Measurements from ENCODE around the gene GLS. TPM values are rescaled to one million over a fixed set of nuclear protein-coding genes. Genes with fewer than 3 reads are reported as not detected.
"Not testable (repeated sequence)": the region's sequence is repeated elsewhere in the genome, so short reads cannot be mapped to it uniquely, and the experiment has no call there.

The GLS gene
- total RNA-seq, 2 donors from 2014 or later, result 86.0 to 102 TPM

DNA sequence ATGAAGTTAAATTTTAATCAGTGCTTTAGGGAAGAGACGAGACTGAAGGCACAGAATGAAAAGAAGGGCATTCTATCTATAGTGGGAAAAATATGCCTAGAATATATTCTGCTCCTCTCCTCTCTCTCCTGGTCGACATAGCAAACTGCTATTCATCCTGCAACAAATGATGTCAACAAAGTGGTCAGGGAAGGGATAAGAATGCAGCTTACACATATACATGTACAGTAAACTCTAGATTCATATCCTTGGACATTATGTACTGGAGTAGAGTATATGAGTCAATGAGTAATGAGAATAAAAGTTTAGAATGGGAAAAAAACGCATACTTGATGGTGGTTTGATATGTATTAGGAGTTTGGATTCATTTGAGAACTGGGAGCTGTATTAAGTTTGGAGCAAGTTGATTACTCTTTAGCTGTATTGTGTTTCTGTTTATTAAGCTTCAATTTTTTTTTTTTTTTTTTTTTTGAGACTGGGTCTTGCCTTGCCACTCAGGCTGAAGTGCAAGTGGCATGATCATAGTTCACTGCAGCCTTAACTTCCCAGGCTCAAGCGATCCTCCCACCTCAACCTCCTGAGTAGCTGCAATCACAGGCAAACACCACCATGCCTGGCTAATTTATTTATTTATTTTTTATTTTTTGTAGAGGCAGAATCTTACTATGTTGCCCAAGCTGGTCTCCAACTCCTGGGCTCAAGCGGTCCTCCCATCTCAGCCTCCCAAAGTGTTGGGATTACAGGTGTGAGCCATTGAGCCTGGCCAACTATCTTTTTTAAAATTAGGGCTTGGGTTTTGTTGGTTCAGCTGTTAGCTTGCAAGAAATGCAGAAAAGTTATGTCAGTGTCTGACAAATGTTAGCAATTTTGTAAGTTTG is 79.5 kb downstream of the GLS start:
- DNase-seq, result no peak
- Histone ChIP-seq H3K4me1 (peaks cover 33% of the 10 kb centered on the region), H3K27me3 (no peaks in the 10 kb centered on the region), H3K4me3 (no peak overlapping the region), H3K36me3 (replicated peaks in 1 of 2; ENCODE audit: insufficient read depth in 1 of 2, low read depth in 2 of 2) (no peaks in the 10 kb centered on the region), H3K27ac (no peak overlapping the region), H3K9me3 (no peaks in the 10 kb centered on the region)
- no peak for ATAC-seq
- WGBS, 2 donors, result 59 to 66% methylated on average over 5 of the region's 5 CpGs
- TF ChIP-seq, protein P1, sequence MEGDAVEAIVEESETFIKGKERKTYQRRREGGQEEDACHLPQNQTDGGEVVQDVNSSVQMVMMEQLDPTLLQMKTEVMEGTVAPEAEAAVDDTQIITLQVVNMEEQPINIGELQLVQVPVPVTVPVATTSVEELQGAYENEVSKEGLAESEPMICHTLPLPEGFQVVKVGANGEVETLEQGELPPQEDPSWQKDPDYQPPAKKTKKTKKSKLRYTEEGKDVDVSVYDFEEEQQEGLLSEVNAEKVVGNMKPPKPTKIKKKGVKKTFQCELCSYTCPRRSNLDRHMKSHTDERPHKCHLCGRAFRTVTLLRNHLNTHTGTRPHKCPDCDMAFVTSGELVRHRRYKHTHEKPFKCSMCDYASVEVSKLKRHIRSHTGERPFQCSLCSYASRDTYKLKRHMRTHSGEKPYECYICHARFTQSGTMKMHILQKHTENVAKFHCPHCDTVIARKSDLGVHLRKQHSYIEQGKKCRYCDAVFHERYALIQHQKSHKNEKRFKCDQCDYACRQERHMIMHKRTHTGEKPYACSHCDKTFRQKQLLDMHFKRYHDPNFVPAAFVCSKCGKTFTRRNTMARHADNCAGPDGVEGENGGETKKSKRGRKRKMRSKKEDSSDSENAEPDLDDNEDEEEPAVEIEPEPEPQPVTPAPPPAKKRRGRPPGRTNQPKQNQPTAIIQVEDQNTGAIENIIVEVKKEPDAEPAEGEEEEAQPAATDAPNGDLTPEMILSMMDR (IDR thresholded peaks at IDR 0.05), result no peak
- TF ChIP-seq POLR2A (IDR thresholded peaks at IDR 0.05), result no peak
- intact Hi-C loops (cut with DNase I), result no loop called here

DNA sequence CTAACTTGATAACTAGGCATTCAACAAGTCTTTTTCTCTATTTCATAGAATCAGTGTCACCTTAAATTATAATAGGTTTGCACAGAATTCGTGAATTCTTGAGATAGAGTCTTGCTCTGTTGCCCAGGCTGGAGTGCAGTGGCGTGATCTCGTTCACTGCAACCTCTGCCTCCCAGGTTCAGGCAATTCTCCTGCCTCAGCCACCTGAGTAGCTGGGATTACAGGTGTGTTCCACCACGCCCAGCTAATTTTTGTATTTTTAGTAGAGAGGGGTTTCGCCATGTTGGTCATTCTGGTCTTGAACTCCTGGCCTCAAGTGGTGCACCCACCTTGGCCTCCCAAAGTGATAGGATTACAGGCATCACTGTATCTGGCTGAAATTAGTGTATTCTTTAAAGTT is 80.5 kb downstream of the GLS start:
- DNase-seq; H3K36me3 ChIP-seq (replicated peaks in 1 of 2; ENCODE audit: insufficient read depth in 1 of 2, low read depth in 2 of 2); H3K27me3 ChIP-seq; H3K27ac ChIP-seq; ATAC-seq; H3K9me3 ChIP-seq; H3K4me3 ChIP-seq; intact Hi-C loops (cut with DNase I): not testable (repeated sequence)
- peaks cover 33% of the 10 kb centered on the region for H3K4me1 ChIP-seq
- 89 to 93% methylated on average over 5 of the region's 5 CpGs for WGBS, 2 donors

DNA sequence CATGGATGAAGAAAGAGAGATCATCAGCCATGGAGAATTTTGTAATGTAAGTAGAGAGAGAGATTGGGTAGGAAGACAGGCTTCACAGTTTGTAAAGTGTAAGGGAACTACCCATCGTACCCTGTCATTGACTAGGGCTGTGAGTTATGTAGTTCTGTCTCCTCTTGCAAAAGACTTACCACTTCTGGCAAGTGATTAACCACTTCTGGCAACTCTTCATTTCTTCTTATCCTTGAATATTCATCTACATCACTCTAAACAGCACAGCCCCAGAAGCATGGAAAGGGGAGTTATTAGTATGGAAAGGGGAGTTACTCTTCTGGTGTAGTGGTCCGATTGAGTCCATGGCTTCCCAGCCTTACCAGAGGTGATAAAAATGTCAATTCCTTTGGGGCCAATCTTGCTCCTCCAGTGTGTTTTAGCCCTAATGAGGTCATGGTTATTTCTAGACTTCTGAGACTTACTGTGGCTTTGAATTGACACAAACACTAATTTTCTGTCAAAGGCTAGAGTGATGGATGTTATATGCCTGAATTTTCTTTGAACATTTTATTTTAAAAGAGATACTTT is 81.4 kb downstream of the GLS start:
- no peak for DNase-seq
- Histone ChIP-seq H3K27me3 (no peaks in the 10 kb centered on the region), H3K36me3 (replicated peaks in 1 of 2; ENCODE audit: insufficient read depth in 1 of 2, low read depth in 2 of 2) (no peaks in the 10 kb centered on the region), H3K4me3 (no peak overlapping the region), H3K4me1 (peaks cover 33% of the 10 kb centered on the region), H3K27ac (peak overlapping the region in 2 of 4 donors; percentile 40 to 45), H3K9me3 (no peaks in the 10 kb centered on the region)
- 64 to 79% methylated on average over 2 of the region's 2 CpGs for WGBS, 2 donors
- TF ChIP-seq POLR2A (IDR thresholded peaks at IDR 0.05), result no peak
- TF ChIP-seq, protein P1 (IDR thresholded peaks at IDR 0.05), result no peak
- intact Hi-C loops (cut with DNase I), result no loop called here
- no peak for ATAC-seq

DNA sequence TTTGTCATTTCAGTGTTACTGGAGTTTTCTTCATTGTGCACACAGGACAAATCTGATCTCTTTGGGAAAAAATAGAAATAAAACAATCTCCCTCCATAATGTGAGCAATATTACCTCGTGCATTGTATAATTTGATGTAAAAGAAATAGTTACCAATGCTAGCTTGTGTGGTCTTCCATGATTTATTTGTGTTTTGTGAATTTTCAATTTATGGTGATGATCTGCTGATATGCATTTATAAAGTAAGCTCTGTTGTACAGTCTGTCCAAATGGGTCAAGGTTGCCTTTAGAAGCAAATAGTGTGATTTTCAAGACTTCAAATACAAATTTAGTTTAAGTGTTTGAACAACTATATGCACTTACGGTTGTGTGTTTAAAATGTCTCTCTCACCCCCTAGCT is 82.5 kb downstream of the GLS start:
- ATAC-seq (no peak), DNase-seq (no peak)
- Histone ChIP-seq H3K4me3 (no peak overlapping the region), H3K4me1 (peaks cover 33% of the 10 kb centered on the region), H3K36me3 (replicated peaks in 1 of 2; ENCODE audit: insufficient read depth in 1 of 2, low read depth in 2 of 2) (no peaks in the 10 kb centered on the region), H3K9me3 (no peaks in the 10 kb centered on the region), H3K27me3 (no peaks in the 10 kb centered on the region), H3K27ac (peak overlapping the region in 1 of 4 donors; percentile 16)
- intact Hi-C loops (cut with DNase I), result no loop called here
- whole genome bisulfite sequencing, 2 donors, result 57 to 60% methylated on average over 2 of the region's 2 CpGs
- TF ChIP-seq POLR2A (IDR thresholded peaks at IDR 0.05), result no peak
- TF ChIP-seq, protein P1 (IDR thresholded peaks at IDR 0.05), result no peak

DNA sequence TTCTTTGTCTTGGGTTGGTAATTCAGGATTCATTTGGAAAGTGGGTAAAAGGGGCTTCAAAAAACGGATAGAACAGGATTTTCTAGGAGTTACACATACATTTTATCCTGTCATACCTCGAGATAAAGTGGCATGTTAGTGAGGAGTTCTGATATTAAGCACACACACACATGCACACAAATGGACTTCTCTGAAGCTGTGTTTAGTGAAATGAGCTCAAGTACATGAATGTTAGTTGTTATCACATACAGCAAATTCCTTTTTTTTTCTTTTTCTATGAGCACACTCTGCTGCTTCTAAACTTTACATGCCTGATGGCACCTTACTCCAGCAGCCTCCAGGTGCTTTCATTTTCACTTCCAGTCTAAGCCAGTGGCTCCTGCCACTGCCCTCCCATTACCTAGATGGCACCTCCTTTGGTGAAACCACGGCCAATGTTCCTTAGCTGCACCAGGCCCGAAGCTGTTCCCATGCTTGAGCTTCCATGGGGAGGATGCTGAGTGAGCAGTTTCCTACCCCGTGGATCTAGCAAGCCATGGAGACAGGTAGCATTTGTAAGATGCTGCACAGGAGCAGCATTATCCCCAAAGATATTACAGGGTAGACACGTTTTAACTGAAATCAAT is 83.7 kb downstream of the GLS start:
- H3K4me1 ChIP-seq, result peaks cover 31% of the 10 kb centered on the region
- 47 to 65% methylated on average over 6 of the region's 6 CpGs for WGBS, 2 donors
- TF ChIP-seq, protein P1 (IDR thresholded peaks at IDR 0.05), result no peak
- TF ChIP-seq POLR2A (IDR thresholded peaks at IDR 0.05), result no peak
- intact Hi-C loops (cut with DNase I), result no loop called here
- H3K27me3 ChIP-seq, result no peaks in the 10 kb centered on the region
- peak in 2 of 4 donors; percentile 31 to 35 for DNase-seq
- H3K4me3 ChIP-seq, result no peak overlapping the region
- H3K9me3 ChIP-seq, result no peaks in the 10 kb centered on the region
- peak; percentile 70 for ATAC-seq
- H3K27ac ChIP-seq, result peak overlapping the region in 2 of 4 donors; percentile 8 to 16
- peaks cover 0 to 3% of the 10 kb centered on the region in 2 donors for H3K36me3 ChIP-seq (replicated peaks in 1 of 2; ENCODE audit: insufficient read depth in 1 of 2, low read depth in 2 of 2)

Data from body of pancreas (tissue), 4 donors.